CD4-positive, alpha-beta T cell treated with Interleukin-2 at 100 ng/mL for 4 hours (primary cell): ENCODE results near the gene KRTDAP.

Experiments used
- DNase-seq: peaks from one replicate; pipeline ENCODE4 v3.0.0-alpha.2; 2020; ENCODE audit warnings: low spot score

KRTDAP gene

DNA sequence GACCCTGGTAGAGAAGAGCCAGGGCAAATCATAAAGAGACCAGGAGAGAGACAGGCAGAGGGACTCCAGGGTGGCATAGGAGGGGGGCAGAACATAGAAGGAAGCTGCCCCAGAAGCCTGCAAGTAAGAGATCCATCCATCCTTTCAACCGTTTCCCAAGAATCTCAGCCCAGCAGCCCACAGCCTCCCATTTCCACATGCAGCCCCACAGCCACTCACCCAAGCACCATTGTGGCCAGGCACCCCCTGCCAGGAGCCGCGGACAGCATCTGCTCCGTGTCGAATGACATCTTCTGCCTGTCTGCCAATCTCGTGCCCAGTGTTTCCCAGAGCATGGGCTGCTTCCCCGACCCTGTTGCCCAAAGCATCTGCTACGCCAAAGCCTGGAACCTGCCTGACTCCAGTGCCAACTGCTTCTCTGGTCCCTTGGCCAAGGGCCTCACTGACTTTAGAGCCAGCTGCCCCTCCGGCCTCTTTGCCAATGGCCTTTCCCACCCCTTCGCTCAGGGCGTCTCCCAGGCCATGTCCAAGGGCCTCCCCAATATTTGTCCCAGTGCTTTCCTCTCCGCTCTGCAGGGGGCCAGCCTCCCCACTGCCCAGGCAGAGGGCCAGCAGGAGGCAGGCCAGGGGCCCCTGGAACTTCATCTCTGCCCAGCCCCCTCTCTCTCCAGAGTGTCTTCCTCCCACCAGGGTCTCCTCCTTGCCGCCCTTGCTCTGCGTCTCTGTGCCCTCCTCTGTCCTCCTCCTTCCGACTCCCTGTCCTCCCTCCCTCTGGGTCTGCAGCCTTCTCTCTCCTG lies 22.8 kb upstream of the KRTDAP start:
- no peak for DNase-seq

DNA sequence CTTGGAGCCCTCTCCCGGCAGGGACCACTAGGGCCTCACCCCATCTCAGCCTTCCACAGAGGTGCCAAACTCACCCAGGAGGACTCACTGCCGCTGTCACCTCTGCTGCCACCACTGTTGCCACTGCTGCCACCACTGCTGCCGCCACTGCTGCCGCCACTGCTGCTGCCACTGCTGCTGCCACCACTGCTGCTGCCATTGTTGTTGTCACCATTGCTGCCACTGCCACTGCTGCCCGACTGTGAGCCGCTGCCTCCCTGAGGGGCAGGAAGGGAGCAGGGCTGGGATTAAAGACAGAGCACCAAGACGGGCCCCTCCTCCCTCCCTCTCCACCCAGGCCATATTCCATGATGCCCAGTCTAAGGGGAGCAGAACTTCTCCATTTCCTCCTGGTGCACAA lies 21.1 kb upstream of the KRTDAP start:
- no peak for DNase-seq

DNA sequence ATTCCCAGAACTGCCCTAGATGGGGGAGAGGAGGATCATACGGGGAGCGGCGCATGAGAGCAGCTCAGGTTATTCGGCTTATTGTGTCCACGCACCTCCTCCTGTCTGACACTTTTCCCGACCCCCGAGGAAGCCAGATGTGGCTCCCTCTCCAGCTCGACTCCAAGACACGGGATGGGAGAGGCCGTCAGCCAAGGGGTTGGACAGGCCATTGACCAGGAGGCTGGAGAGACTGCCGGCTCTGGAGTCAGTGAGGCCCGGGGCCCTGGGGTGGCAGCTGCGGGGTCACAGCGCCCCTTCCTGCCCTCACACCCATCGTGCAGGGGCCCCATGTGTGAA lies 20.3 kb upstream of the KRTDAP start:
- no peak for DNase-seq

DNA sequence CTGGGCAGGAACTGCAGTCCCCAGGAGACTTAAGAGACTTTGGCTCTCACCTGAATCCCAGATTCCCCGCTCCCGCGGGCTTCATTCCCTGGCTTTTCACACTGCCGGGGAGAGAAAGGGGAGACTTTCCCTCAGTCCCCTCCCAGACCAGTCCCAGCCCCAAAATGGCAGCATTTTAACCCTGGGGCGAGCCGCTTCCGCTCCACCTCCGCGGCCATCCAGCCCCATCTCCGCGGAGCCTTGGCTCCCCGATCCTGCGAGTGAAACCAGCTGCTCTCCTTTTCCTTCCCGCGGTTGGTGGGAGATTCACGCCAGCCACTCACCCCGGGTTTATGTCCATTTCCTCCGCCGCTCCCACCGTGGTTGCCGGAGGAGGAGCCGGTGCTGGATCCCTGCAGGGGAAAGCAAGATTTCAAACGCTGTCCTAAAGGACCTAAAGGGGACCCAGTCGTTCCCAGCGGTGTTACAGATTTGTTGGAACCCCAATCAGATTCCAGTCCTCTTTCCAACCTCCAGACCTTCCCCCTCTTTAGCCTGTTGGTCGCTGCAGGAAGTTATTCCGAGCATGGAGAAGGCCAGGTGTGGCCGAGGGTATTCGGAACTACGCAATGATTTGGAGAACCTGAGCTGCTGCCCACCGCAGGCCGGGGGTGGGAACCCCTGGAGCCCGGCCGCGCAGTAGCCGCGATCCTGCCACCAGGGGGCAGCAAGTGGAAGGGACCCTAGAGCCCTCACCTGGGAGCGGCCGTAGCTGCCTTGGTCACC lies 19.8 kb upstream of the KRTDAP start:
- peak; percentile 71 for DNase-seq

DNA sequence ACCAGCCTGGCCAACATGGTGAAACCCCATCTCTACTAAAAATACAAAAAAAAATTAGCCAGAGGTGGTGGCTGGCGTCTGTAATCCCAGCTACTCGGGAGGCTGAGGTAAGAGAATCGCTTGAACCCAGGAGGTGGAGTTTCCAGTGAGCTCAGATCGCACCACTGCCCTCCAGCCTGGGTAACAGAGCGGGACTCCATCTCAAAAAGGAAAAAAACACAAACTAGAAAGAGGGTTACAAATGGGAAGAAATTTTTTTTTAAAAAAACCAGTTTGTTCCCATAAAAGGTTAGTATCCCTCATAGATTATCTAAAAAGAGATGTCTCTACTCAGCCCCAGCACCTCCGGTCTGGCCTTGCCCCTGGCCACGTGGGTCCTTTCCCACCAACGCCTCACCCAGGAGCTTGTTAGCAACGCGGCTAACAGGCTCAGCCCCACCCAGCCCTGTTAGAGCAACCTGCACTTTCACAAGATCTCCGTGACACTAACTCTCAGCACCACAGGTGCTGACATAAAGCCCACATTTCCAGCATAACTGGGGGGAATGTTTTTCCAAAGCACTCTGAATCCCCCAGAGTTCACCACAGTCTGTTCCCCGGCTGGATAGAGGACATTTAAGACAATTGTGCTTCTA lies 18.9 kb upstream of the KRTDAP start:
- peak; percentile 43 for DNase-seq

DNA sequence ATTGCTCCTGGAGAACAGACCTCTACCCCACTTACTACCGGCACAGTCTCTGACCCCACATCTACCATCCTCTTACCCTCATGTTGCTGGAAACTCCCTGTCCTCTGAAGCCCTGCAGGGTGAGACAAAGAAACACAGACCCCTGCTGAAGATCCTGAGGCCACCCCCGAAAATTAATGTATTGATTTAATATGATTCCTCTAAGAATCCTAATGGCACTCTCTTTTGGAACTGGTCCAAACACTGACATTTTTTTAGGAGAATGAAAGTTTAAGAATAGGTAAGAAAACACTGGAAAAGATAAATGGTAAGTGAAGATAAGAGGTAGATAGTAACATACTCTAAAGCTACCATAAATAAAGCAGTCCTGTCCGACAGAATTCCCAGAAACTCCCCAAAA lies 17.9 kb upstream of the KRTDAP start:
- DNase-seq: no peak

DNA sequence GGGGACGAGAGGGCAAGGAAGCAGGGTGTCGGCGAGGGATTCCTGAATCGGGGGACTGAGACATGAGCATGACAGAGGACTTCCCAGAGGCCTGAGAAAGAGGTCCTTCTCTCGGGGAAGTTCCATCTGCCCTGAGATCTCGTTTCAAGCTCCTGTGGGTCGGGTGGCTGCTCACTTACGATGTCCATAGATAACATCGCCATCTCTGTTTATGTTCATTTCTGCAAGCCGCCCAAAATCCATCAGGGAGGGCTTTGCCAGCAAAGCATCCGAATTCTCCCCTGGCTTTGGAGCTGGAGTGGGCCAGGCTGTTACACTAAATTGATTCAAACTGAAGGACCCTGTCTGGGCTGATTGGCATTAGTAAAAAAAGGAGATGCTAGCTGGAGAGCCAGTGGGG lies 17.3 kb upstream of the KRTDAP start:
- DNase-seq: no peak

DNA sequence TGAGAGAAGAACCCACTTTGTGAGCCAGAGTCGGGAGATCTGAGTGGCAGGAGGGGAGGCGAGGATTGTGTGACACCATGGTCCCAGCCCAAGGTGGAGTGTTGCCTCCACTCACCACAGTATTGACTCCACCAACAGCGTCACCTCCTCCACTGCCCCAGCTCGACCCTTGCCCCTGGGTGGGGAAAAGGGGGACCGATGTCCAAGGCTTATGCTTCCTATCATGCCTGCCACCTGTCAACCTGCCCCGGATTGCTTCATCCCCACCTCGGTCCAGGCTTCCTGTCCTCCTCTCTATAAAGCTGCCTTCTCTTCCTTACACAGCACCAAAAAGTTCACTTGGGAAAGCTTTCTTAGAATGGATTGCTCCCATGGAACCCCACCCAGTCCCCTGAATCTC lies 15.7 kb upstream of the KRTDAP start:
- no peak for DNase-seq

DNA sequence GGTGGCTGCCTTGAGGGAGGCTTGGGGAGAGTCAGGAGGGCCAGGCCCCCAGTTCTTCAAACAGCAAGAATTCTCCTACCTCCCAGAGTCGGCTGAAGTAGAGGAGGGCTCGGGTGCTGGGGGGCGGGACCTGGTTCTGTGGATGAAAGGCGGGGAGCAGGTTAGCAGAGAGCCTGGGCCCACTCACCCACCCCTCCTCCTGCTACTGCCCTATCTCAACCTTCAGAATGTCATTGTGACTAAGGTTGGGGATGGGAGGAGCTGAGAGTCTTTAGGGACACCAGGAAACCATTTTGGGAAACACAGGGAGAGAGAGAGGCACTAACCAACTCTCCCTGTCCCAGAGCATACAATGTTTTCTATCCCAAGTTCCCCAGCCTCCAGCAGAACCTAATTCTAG lies 12.5 kb upstream of the KRTDAP start:
- no peak for DNase-seq

DNA sequence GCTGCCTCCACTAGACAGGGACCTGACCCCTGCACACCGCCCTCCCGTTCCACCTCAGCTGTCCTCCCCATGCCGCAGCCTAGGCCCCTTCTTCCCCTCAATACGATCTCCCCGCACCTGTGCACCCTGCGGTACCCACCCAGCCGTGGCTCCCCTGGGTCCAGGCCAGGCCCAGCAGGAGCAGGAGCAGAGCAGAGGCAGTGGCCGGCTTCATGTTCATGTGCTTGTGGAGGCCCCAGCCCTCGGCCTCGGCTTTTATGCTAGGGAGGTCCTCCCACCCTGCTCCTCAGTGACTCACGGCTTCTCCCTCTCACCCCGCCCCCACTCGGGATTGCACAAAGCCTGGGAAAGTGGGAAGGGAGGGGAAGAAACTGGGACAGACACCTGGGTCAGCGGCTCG lies 11.4 kb upstream of the KRTDAP start:
- DNase-seq: no peak

DNA sequence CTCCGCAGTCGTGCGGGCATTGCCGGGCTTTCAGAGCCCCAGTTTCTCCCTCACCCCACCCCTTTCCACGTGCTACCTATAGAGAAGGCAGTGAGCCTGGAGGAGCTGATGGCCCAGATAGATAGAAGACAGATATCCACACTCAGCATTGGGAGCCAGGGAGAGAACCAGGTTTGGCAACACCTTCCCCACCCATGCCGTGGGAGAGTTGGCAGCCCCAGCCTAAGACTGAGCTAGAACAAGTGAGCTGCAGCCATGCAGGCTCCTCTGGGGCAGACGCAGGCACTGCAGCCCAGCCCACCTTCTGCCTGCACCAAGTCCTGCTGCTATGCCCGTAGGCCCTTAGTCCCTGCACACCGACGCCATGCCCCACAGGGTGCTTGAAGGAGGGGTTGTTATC lies 10.3 kb upstream of the KRTDAP start:
- no peak for DNase-seq

DNA sequence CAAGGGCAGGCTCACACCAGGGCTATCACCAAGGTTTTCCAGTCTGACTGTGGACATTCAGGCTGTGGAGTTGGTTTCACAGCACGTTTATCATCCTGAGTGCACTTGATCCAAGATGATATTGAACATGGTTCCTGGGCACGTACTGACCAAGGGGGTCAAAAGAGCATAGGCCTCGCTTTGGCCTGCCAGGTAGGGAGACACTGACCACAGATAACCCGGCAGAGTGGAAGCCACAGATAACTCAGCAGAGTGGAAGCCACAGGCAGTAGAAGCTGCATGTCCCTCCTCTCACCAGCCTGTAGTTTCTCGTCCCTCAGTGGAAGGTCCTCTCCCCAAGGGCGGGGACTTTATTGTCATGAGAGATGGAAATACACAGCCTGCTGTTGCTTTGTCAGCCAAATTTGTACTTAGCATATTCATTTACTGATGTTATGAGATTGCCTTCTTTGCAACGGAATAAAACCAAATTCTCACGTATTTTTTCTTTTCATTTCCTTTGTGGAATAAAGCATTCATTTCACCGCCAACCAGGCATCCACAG lies 8.8 kb upstream of the KRTDAP start:
- DNase-seq: no peak

DNA sequence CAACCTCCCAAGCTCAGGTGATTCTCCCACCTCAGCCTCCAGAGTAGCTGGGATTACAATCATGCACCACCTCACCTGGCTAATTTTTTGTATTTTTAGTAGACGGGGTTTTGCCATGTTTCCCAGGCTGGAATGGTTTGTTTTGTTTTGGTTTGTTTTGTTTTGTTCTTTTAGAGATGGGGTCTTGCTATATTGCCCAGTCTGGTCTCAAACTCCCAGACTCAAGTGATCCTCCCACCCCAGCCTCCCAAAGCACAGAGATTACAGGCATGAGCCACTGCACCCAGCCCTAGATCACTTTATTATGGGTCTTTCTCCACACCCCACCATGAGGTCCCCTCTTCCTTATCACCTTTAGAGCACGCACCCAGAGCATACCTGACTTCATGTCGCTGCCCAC lies 8.0 kb upstream of the KRTDAP start:
- DNase-seq: no peak

DNA sequence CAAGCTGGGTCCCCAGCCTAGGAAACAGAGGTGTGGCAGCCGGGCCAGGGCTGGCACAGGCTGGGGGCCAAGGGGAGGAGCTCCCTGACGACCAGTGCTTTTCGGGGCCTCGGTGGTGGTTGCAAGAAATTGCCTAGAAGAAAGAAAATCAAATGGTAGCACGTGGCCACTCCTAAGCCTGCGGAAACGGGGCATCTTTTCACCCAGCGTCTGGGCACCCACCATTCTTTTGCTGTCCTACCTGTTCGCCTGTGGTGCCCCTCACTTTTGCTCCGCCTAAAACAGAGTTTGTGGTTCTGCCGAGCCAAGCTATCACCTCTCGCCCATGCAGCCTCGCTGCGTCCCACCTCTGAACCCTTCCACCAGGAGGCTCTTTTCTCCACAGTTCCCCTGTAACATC lies 7.1 kb upstream of the KRTDAP start:
- no peak for DNase-seq

DNA sequence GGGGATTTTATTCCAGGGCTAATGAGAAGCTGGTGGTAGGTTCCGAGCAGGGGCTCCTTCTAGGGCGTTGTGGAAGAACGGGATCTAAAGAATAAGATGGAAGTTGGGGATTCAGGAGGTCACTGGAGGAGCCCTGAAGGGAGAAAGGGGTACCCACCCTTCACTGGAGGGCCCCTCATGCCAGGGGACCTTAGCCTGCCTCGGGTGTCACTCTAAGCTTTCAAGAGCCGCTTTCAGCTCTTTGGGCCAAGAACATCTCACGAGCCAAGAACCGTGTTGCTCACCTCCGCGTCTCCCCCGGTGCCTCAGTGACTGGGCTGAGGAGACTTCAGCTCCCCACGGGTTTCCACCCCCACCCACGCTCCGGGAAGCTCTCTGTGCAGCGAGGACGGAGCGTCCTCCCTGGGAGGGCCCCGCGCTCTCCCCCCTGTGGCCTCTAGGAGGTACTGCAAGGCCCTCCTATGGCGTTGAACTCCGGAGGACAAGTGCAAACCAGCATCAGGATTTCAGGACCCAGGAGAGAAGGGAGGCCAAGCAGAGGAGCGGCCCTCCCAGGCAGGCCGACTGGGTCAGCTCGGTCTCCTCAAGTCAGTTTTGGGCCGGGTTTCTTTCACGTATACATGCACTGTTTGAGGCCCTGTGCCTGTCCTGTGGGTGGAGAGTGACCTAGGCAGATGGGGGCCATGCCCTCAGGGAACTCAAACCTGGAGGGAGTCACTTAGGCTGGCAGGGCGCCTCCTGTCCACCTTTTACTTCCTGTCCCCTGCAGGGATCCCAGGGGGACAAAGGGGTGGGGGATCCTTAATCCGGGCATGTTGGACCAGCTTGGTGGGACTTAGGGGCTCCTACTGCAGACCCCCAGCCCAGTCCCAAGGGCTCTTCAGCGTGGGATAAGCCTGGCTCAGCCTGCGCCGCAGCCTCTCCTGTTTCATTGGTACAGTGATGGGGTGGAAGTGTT lies 5.1 kb upstream of the KRTDAP start:
- DNase-seq: peak; percentile 68

DNA sequence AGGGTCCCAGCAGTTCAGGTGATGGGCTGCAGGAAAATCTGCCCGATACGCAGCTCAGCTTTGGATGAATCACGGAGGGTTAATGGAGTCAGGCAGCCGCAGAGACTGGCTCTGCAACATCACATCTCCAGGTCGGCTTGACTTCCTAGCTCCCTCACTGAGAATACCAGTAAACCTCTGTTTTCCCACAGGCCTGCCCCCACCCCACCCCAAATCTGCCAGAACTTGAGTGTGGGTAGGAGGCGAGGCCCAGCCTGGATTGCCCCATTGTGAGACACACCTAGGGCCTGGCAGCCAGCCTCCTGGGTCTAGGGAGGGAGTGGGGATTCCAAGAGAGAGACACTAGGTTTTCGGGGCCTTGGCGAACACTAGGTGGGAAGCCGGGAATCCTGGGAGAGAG lies 3.7 kb upstream of the KRTDAP start:
- DNase-seq: no peak

DNA sequence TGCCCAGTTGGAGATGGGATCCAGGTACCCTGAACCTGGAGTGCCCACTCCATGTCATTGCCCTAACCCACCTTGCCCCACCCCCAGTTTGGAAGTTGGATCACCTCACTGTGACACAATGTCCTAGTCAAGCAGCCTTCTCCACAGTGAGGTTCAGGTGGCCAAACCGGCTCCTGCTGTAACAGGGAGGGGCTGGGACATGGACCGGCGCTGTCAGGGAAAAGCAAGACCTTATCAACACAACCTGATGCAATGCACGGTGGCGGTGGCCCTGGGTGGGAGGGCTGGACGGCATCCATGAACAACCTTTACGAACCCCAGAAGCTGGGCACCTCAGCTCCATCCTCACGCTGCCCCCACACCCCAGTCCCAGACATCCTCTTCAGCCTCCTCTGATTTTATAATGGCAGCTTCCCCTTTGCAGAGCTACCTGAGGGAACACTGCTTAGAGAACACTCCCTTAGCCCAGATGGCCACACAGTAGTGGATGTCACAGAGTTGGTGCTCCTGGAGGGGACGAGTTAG lies 1.6 kb upstream of the KRTDAP start:
- no peak for DNase-seq

DNA sequence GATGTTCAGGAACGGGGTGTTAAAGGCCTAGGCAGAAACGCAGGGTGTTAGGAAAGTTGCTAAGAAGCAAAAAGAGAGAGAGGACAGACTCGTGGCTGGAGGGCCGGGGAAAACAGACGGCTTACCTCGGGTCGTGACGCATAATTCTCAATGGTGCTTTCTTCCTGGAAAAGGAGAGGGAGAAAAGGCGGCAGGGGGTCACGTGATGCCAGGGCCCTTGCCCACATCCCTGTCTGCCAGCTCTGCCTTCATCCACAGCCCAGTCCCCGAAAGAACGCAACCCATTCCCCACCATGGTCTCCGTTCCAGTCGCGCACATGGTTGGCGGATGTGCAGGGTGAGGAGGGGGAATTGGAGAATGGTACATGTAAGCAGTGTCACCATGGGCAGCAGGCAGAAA lies 1.6 kb downstream of the KRTDAP start:
- DNase-seq: no peak

DNA sequence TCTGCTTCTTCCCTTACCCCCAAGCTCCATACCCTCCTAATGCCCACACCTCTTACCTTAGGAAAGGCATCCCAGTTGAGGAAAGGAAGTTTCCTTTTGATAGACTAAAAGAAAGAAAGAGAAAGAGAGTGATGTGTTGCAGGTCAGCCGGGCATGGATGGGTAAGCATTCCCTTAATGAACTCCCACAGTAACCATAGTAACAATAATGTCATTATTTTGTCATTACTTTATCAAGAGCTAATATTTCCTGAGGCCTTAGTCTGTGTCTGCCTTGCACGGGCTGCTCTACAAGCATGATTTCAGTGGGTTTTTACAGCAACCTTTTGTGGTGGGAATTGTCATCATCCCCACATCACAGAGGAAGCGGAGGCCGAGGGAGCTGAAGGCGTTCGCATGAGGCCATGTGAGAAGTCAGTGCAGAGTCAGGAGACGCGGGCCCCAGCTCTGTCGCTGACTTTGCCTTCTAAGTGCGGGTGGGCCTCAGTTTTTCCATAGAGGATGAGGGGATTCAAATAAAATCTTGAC lies 2.5 kb downstream of the KRTDAP start:
- no peak for DNase-seq

DNA sequence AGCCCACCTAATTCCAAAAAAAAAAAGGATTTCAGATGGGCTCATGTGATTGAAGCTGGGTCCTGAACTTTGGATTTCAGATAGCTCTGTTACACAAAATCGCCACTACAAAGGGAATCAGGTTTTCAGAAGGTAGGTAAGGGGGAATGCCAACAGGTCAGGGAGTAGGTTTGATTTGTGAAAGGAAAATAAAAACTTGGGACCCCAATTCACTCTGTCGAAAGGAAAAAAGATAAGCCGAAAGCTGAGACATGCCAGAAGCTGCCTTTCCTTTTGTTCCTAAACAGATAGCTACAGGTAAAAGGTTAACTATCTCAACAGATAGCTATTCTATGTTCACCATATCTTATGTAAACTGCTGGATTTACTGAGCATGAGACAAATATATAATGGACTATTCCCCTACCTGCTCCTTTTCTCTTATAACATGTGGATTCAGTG lies 4.0 kb downstream of the KRTDAP start:
- DNase-seq: no peak
